ENCODE results near the gene RBM23. TPM values are rescaled to one million over a fixed set of nuclear protein-coding genes. Genes with fewer than 3 reads are reported as not detected.
"Not testable (repeated sequence)": the region's sequence is repeated elsewhere in the genome, so short reads cannot be mapped to it uniquely, and the experiment has no call there.

Gene RBM23
- total RNA-seq, 3 donors from 2014 or later (not counting 1 experiment from before 2014, with no cell fraction given): 86.4 to 120 (median 108) TPM

GRCh38 chr14:22920697-22921096 is 1.7 kb upstream of the RBM23 start:
- no peak for ATAC-seq
- 92% methylated on average over 6 of the region's 6 CpGs for WGBS (ENCODE audit: insufficient coverage)
- Histone ChIP-seq H3K27me3 (ENCODE audit: control insufficient read depth, insufficient read depth, low read length) (no peaks in the 10 kb centered on the region), H3K4me3 (ENCODE audit: low read length) (no peak overlapping the region), H3K9me3 (ENCODE audit: control insufficient read depth, insufficient read depth, low read length) (no peaks in the 10 kb centered on the region), H3K27ac (ENCODE audit: low read length) (no peak overlapping the region), H3K36me3 (ENCODE audit: control insufficient read depth, insufficient read depth, low read length) (peaks cover 24% of the 10 kb centered on the region), H3K4me1 (ENCODE audit: control insufficient read depth, insufficient read depth, low read length) (peaks cover 21% of the 10 kb centered on the region)
- intact Hi-C loops (cut with micrococcal nuclease): loop anchor here (10.0 kb wide), 1 partner anchor 1214 kb away; the partner anchor contains the start of genes FITM1 and PSME1
- Mint-ChIP-seq H3K9me3 (no peaks in the 10 kb centered on the region), H3K27me3 (ENCODE audit: low read depth in 2 of 2) (peaks cover 0 to 3% of the 10 kb centered on the region in 2 donors), H3K27ac (peak overlapping the region; percentile 100), H3K36me3 (no peaks in the 10 kb centered on the region), H3K4me1 (peaks cover 25 to 30% of the 10 kb centered on the region in 2 donors), H3K4me3 (no peak overlapping the region)
- TF ChIP-seq CTCF (IDR thresholded peaks at IDR 0.05): no peak
- no peak for DNase-seq

GRCh38 chr14:22919601-22919921 is 612 bp upstream of the RBM23 start:
- intact Hi-C loops (cut with micrococcal nuclease): loop anchor here (1.0 to 10.0 kb wide), 9 partner anchors 10 to 995 kb away; partner anchors contain the start of genes DAD1, OXA1L, PABPN1 and PRMT5
- WGBS (ENCODE audit: insufficient coverage): 8% methylated on average over 10 of the region's 10 CpGs
- peak overlapping the region; percentile 100 for H3K27ac Mint-ChIP-seq

GRCh38 chr14:22915886-22916521 is 2.9 kb downstream of the RBM23 start:
- no peaks in the 10 kb centered on the region for H3K36me3 Mint-ChIP-seq
- H3K27ac Mint-ChIP-seq: peak overlapping the region; percentile 47 to 100
- no peak overlapping the region for H3K4me3 Mint-ChIP-seq
- H3K27ac ChIP-seq (ENCODE audit: low read length): no peak overlapping the region
- H3K4me1 ChIP-seq (ENCODE audit: control insufficient read depth, insufficient read depth, low read length): peaks cover 21% of the 10 kb centered on the region
- ATAC-seq (no peak), DNase-seq (no peak)
- 91% methylated on average over 8 of the region's 8 CpGs for WGBS (ENCODE audit: insufficient coverage)
- H3K4me3 ChIP-seq (ENCODE audit: low read length): no peak overlapping the region
- H3K36me3 ChIP-seq (ENCODE audit: control insufficient read depth, insufficient read depth, low read length): peaks cover 9% of the 10 kb centered on the region
- no peaks in the 10 kb centered on the region for H3K9me3 Mint-ChIP-seq
- peaks cover 31 to 46% of the 10 kb centered on the region in 2 donors for H3K4me1 Mint-ChIP-seq
- peaks cover 0 to 3% of the 10 kb centered on the region in 2 donors for H3K27me3 Mint-ChIP-seq (ENCODE audit: low read depth in 2 of 2)
- H3K27me3 ChIP-seq (ENCODE audit: control insufficient read depth, insufficient read depth, low read length): no peaks in the 10 kb centered on the region
- no peak for TF ChIP-seq CTCF (IDR thresholded peaks at IDR 0.05)
- intact Hi-C loops (cut with micrococcal nuclease): loop anchor here (5.0 to 10.0 kb wide), 3 partner anchors 344 to 991 kb away; partner anchors contain the start of gene PABPN1
- no peaks in the 10 kb centered on the region for H3K9me3 ChIP-seq (ENCODE audit: control insufficient read depth, insufficient read depth, low read length)

More at GRCh38 chr14:22919601-22919921, 612 bp upstream of the RBM23 start:
- Histone ChIP-seq H3K9me3 (ENCODE audit: control insufficient read depth, insufficient read depth, low read length) (no peaks in the 10 kb centered on the region), H3K4me1 (ENCODE audit: control insufficient read depth, insufficient read depth, low read length) (peaks cover 21% of the 10 kb centered on the region), H3K27me3 (ENCODE audit: control insufficient read depth, insufficient read depth, low read length) (no peaks in the 10 kb centered on the region), H3K27ac (ENCODE audit: low read length) (peak overlapping the region; percentile 88), H3K36me3 (ENCODE audit: control insufficient read depth, insufficient read depth, low read length) (peaks cover 21% of the 10 kb centered on the region), H3K4me3 (ENCODE audit: low read length) (peak overlapping the region; percentile 36)
- no peak for DNase-seq
- H3K36me3 Mint-ChIP-seq: no peaks in the 10 kb centered on the region
- H3K4me3 Mint-ChIP-seq: peak overlapping the region; percentile 99
- TF ChIP-seq CTCF (IDR thresholded peaks at IDR 0.05): no peak
- peaks cover 25 to 30% of the 10 kb centered on the region in 2 donors for H3K4me1 Mint-ChIP-seq
- H3K9me3 Mint-ChIP-seq: no peaks in the 10 kb centered on the region
- peak in 1 of 3 donors; percentile 0 for ATAC-seq
- H3K27me3 Mint-ChIP-seq (ENCODE audit: low read depth in 2 of 2): peaks cover 0 to 3% of the 10 kb centered on the region in 2 donors

- H3K9me3 ChIP-seq (ENCODE audit: control insufficient read depth, insufficient read depth, low read length); H3K36me3 ChIP-seq (ENCODE audit: control insufficient read depth, insufficient read depth, low read length); H3K4me3 Mint-ChIP-seq; H3K27me3 Mint-ChIP-seq (ENCODE audit: low read depth in 2 of 2); H3K4me3 ChIP-seq (ENCODE audit: low read length); DNase-seq; H3K9me3 Mint-ChIP-seq; H3K27ac Mint-ChIP-seq; H3K27me3 ChIP-seq (ENCODE audit: control insufficient read depth, insufficient read depth, low read length); H3K36me3 Mint-ChIP-seq; ATAC-seq; H3K27ac ChIP-seq (ENCODE audit: low read length): not testable (repeated sequence)
- H3K4me1 Mint-ChIP-seq: peaks cover 31 to 44% of the 10 kb centered on the region in 2 donors
- intact Hi-C loops (cut with micrococcal nuclease): loop anchor here (5.0 to 10.0 kb wide), 3 partner anchors 343 to 990 kb away; partner anchors contain the start of gene PABPN1
- peaks cover 20% of the 10 kb centered on the region for H3K4me1 ChIP-seq (ENCODE audit: control insufficient read depth, insufficient read depth, low read length)
- no CpG with 5 or more reads among the region's 4 CpGs for WGBS (ENCODE audit: insufficient coverage)
Measured at GRCh38 chr14:22914836-22915235, 4.1 kb downstream of the RBM23 start.

Measured in natural killer cell (primary cell).